Erythroblast (primary cell): Measurements from ENCODE around the gene TMEM269.

Source experiments
- GATA1 ChIP-seq: IDR thresholded peaks from 2 replicates; pipeline ENCODE4 v1.6.1; 2011; ENCODE audit warnings: low read depth, mild to moderate bottlenecking, control low read depth, low read length, moderate library complexity
- POLR2A ChIP-seq: IDR thresholded peaks from 2 replicates; pipeline ENCODE4 v1.6.1; 2011; ENCODE audit warnings: mild to moderate bottlenecking, low read length

GRCh38 chr1:42735056-42735455, 49.7 kb upstream of the TMEM269 start:
- TF ChIP-seq POLR2A: no peak
- no peak for TF ChIP-seq GATA1
